Measurements from ENCODE around the gene ZNF800. TPM values are rescaled to one million over a fixed set of nuclear protein-coding genes. Genes with fewer than 3 reads are reported as not detected.
A peak's percentile ranks its signal among the peaks of the same experiment; 100 is the strongest.

The ZNF800 gene
- total RNA-seq, 1 donor from 2014 or later, result 36.6 TPM

DNA sequence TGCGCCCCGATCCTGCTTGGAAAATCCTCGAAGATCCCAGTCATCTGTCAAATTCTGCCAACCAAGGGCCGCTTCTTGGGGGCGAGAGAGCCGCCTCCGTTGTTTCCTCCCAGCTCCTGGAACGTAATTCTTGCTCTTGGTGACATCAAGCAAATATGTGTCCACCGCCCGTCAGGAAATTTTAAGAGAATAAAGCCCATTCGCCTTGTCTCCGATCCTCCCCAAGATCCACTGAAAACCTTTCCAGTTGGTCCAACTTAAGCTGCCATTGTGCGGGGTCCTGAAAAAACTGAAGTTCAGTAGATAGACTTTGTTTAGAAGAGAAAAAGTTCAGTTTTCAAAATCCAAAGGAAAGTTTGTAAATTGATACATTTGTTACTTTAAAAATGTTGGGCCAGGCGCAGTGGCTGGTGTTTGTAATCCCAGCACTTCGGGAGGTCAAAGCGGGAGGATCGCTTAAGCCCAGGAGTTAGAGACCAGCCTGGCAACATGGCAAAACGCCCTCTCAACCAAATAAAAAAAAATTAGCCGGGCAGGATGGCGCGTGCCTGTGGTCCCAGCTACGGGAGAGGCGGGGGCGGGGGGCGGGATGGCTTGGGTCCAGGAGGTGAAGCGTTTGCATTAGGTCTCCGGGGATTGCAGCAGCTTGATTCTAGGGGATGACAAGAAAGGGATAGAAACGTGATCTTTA is 1.0 kb upstream of the ZNF800 start:
- DNase-seq (peak; percentile 46), ATAC-seq (no peak)
- Histone ChIP-seq H3K9me3 (no peaks in the 10 kb centered on the region), H3K27ac (peak overlapping the region; percentile 99), H3K4me3 (peak overlapping the region; percentile 98), H3K27me3 (ENCODE audit: low read depth) (no peaks in the 10 kb centered on the region), H3K4me1 (peaks cover 38% of the 10 kb centered on the region), H3K36me3 (peaks cover 12% of the 10 kb centered on the region)
- TF ChIP-seq, protein P1, sequence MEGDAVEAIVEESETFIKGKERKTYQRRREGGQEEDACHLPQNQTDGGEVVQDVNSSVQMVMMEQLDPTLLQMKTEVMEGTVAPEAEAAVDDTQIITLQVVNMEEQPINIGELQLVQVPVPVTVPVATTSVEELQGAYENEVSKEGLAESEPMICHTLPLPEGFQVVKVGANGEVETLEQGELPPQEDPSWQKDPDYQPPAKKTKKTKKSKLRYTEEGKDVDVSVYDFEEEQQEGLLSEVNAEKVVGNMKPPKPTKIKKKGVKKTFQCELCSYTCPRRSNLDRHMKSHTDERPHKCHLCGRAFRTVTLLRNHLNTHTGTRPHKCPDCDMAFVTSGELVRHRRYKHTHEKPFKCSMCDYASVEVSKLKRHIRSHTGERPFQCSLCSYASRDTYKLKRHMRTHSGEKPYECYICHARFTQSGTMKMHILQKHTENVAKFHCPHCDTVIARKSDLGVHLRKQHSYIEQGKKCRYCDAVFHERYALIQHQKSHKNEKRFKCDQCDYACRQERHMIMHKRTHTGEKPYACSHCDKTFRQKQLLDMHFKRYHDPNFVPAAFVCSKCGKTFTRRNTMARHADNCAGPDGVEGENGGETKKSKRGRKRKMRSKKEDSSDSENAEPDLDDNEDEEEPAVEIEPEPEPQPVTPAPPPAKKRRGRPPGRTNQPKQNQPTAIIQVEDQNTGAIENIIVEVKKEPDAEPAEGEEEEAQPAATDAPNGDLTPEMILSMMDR (IDR thresholded peaks at IDR 0.05), result no peak
- intact Hi-C loops (cut with DNase I), result no loop called here

DNA sequence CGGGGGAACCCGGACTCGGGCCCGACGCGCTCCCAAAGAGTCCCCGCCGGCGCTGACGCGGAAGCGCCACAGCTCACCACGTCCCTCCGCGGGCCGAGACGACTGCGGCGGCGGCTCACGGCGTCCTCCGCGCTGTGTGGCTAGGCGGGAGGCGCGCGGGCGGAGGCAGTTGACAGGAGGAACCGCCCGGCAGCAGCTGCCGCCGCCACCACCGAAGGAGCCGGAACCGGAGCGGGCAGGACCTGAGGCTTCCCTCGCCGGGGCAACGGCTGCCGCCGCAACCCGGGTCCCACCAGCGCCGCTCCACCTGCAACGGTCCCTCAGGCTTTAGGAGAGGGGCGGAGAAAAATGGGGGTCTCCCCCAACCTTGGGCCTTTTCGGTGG is 334 bp downstream of the ZNF800 start:
- Histone ChIP-seq H3K4me3 (peak overlapping the region; percentile 98), H3K4me1 (peaks cover 42% of the 10 kb centered on the region), H3K36me3 (peaks cover 16% of the 10 kb centered on the region), H3K27me3 (ENCODE audit: low read depth) (no peaks in the 10 kb centered on the region), H3K9me3 (no peaks in the 10 kb centered on the region), H3K27ac (peak overlapping the region; percentile 99)
- TF ChIP-seq, protein P1 (IDR thresholded peaks at IDR 0.05), result no peak
- peak; percentile 81 for DNase-seq
- ATAC-seq, result peak; percentile 85 to 90
- intact Hi-C loops (cut with DNase I), result no loop called here

DNA sequence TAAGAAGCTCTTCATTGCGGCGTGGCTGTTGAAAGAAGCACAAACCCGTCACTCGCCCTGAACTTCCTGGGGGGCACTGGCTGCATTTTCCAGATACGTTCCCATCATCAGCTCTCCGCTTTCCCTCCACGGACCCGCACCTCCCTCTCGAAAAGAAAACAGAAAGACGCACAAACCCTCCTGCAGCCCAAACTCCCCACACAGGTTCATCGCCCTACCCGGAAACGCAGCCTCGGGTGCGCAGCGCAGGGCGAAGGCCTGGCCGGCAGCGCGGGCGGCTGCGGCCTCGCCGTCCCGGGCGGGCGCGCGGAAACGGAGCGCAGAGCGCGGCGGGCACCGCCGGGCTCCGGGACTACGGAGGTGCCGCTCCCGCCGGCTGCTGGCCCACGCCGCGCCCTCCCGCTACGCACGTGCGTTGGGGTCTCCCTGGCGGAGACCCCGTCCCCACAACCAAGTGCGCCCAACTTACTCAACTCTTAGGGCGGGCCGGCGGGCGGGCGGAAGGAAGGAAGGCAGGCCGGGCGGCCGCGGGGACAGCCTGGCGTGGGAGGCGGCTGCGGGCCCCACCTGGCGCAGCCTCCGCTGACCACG is 822 bp downstream of the ZNF800 start:
- DNase-seq (no peak), ATAC-seq (peak; percentile 56 to 63)
- H3K4me3 ChIP-seq, result peak overlapping the region; percentile 98
- peak overlapping the region; percentile 99 for H3K27ac ChIP-seq
- peaks cover 21% of the 10 kb centered on the region for H3K36me3 ChIP-seq
- TF ChIP-seq, protein P1 (IDR thresholded peaks at IDR 0.05), result no peak
- intact Hi-C loops (cut with DNase I), result no loop called here
- no peaks in the 10 kb centered on the region for H3K27me3 ChIP-seq (ENCODE audit: low read depth)
- no peaks in the 10 kb centered on the region for H3K9me3 ChIP-seq
- H3K4me1 ChIP-seq, result peaks cover 44% of the 10 kb centered on the region

DNA sequence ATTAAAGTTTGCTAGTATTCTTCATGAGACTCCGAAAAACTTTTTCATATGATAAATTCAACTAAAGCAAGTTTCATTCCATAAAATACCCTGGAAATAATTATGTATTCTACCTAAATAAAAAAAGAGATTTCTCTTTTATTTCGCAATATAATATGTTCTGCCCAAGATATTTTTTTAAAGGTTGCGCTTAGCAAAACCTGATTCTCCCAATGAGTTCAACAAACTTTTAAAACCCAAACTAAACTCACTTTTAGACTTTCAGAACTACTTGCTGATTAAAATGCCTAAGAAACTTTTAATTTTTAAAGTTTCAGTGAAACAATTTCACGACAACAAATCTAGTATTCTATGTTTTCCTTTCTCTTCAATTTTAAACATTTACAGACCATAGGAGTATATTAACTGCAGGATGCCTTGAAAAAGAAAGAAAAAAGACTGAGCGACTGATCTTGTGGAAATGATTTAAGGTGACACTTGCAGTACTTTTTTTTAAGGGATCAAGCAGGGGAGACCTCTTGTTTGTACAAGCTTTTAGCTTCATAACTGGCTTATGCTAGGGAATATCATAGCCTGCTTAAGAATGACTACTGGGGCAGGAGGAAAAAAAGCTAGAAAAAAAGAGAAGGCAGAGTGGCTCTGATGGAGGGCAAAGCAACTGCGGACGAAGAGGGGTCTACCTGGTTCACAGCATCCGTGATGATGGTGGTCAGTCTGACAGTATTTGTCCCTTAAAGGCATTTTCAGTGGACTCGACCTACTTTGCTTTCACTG is 1.5 kb downstream of the ZNF800 start:
- Histone ChIP-seq H3K4me3 (peak overlapping the region; percentile 98), H3K27me3 (ENCODE audit: low read depth) (no peaks in the 10 kb centered on the region), H3K36me3 (peaks cover 28% of the 10 kb centered on the region), H3K9me3 (no peaks in the 10 kb centered on the region), H3K4me1 (peaks cover 51% of the 10 kb centered on the region), H3K27ac (peak overlapping the region; percentile 99)
- intact Hi-C loops (cut with DNase I), result no loop called here
- DNase-seq, result no peak
- TF ChIP-seq, protein P1 (IDR thresholded peaks at IDR 0.05), result no peak
- ATAC-seq, result no peak

DNA sequence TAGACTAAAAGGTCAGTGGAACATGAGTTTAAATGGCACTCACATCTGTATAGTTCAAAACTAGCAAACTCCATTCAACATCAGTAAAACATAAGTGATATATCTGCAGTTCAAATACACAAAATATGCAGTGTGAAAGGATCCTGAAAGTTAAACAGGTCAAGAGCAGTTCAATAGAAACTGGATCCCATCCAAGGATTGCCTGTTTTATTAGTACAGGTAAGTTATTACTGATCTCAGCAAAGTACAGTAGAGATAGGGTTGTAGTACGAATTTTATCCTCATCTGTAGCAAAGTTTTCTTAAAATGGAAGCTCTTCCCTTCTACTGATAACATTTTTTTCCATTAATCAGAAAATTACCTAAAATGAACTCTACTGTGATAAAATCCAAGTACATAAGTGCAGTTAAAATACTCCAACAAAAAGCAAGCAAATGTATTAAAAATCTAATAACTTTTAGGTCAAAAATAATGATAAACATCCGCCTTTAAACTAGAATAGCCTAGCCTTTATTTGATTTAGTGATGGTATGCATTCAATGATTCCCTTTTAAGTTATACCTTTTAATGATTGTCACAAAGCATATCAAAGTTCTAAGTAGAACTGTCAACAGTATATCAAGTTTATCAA is 2.2 kb downstream of the ZNF800 start:
- TF ChIP-seq, protein P1 (IDR thresholded peaks at IDR 0.05), result no peak
- Histone ChIP-seq H3K27me3 (ENCODE audit: low read depth) (no peaks in the 10 kb centered on the region), H3K4me1 (peaks cover 52% of the 10 kb centered on the region), H3K36me3 (peaks cover 33% of the 10 kb centered on the region), H3K27ac (no peak overlapping the region), H3K4me3 (no peak overlapping the region), H3K9me3 (no peaks in the 10 kb centered on the region)
- DNase-seq (no peak), ATAC-seq (no peak)
- intact Hi-C loops (cut with DNase I), result no loop called here

Measured in lower lobe of right lung (tissue), 2 donors.